SU-DHL-6 (cell line): Measurements from ENCODE around the gene ZFAND3.

ENCODE experiments used
- H2AFZ ChIP-seq: fragments of 200-600 bp; sonication (generic); 2 replicates; pipeline ENCODE4 v1.6.1; 2014; ENCODE audit warnings: low read depth, mild to moderate bottlenecking, moderate library complexity, mixed read lengths, antibody characterized with exemption, low read length; ENCODE audit not compliant: severe bottlenecking
- H3F3A ChIP-seq: fragments of 200-600 bp; shearing (Covaris generic); 2 replicates; pipeline ENCODE4 v1.6.0; 2016; ENCODE audit warnings: antibody characterized with exemption, mild to moderate bottlenecking; ENCODE audit not compliant: insufficient read depth
- H3K27ac ChIP-seq: fragments of 200-600 bp; sonication (generic); 2 replicates; pipeline ENCODE4 v1.5.1; 2016; ENCODE audit warnings: low read depth, mild to moderate bottlenecking, low read length, moderate library complexity, mixed read lengths
- H3K27me3 ChIP-seq: fragments of 200-600 bp; sonication (generic), shearing (Covaris generic); 2 replicates; pipeline ENCODE4 v1.6.0; 2014; ENCODE audit warnings: mild to moderate bottlenecking, low read length
- H3K36me3 ChIP-seq: fragments of 200-600 bp; sonication (generic); 2 replicates; pipeline ENCODE4 v1.6.1; 2014; ENCODE audit warnings: mild to moderate bottlenecking, low read length, mixed read lengths
- H3K4me2 ChIP-seq: fragments of 300-600, 200-600 bp; shearing (Covaris generic), sonication (generic); 2 replicates; pipeline ENCODE4 v1.6.0; 2014; ENCODE audit warnings: low read length, low read depth, mild to moderate bottlenecking; ENCODE audit not compliant: poor library complexity, severe bottlenecking
- H3K4me3 ChIP-seq: fragments of 200-600 bp; sonication (generic); 2 replicates; pipeline ENCODE4 v1.5.1; 2014; ENCODE audit warnings: antibody characterized with exemption, low read length, mild to moderate bottlenecking, mixed read lengths; ENCODE audit not compliant: insufficient read depth, poor library complexity, severe bottlenecking
- H3K79me2 ChIP-seq: fragments of 200-600 bp; sonication (generic); 2 replicates; pipeline ENCODE4 v1.6.1; 2014; ENCODE audit warnings: mild to moderate bottlenecking, low read length, moderate library complexity; ENCODE audit not compliant: insufficient read depth
- H3K9ac ChIP-seq: fragments of 200-600 bp; sonication (generic); 2 replicates; pipeline ENCODE4 v1.7.0; 2014; ENCODE audit warnings: mild to moderate bottlenecking, low read length
- H3K9me2 ChIP-seq: fragments of 200-600 bp; sonication (generic); replicated peaks from 2 replicates; pipeline ENCODE4 v1.6.1; 2014; ENCODE audit warnings: low read length; ENCODE audit not compliant: insufficient read depth
- H3K9me3 ChIP-seq: fragments of 200-600 bp; sonication (generic); 2 replicates; pipeline ENCODE4 v1.6.1; 2014; ENCODE audit warnings: low read length, mixed read lengths; ENCODE audit not compliant: insufficient read depth
- H4K20me1 ChIP-seq: fragments of 200-600 bp; sonication (generic); 2 replicates; pipeline ENCODE4 v1.6.1; 2014; ENCODE audit warnings: low read depth, mild to moderate bottlenecking, antibody characterized with exemption, low read length, moderate library complexity, mixed read lengths
- CTCF ChIP-seq: fragments of 200-600 bp; sonication (generic); IDR thresholded peaks from one replicate; pipeline ENCODE4 v1.5.1; 2017; ENCODE audit warnings: antibody characterized with exemption, mild to moderate bottlenecking, low read length, moderate library complexity; ENCODE audit not compliant: insufficient read depth, poor library complexity, severe bottlenecking
- EZH2phosphoT487 ChIP-seq: fragments of 200-600 bp; sonication (generic), shearing (Covaris generic); conservative IDR thresholded peaks from 2 replicates; pipeline ENCODE4 v1.6.1; 2018; ENCODE audit warnings: mild to moderate bottlenecking, antibody characterized with exemption, low read length, moderate library complexity, mixed read lengths

ZFAND3 gene

GRCh38 chr6:37941871-37942270 is 122.3 kb downstream of the ZFAND3 start:
- TF ChIP-seq EZH2phosphoT487, result no peak
- no peak overlapping the region for H3K4me3 ChIP-seq
- H3K79me2 ChIP-seq, result peaks cover 4% of the 10 kb centered on the region; the same call in 1 of the 2 replicates
- no peak overlapping the region for H3K4me2 ChIP-seq
- no peak overlapping the region for H3K9ac ChIP-seq
- H4K20me1 ChIP-seq, result peaks cover 34% of the 10 kb centered on the region; the same call in 1 of the 2 replicates
- H3F3A ChIP-seq, result no peaks in the 10 kb centered on the region
- H2AFZ ChIP-seq, result no peak overlapping the region
- H3K27ac ChIP-seq, result no peak overlapping the region
- no peaks in the 10 kb centered on the region for H3K9me2 ChIP-seq
- no peaks in the 10 kb centered on the region for H3K27me3 ChIP-seq
- H3K9me3 ChIP-seq, result no peaks in the 10 kb centered on the region
- no peaks in the 10 kb centered on the region for H3K36me3 ChIP-seq

GRCh38 chr6:37942606-37943376 is 123.3 kb downstream of the ZFAND3 start:
- Histone ChIP-seq H3K9me2 (no peaks in the 10 kb centered on the region), H2AFZ (no peak overlapping the region), H4K20me1 (peaks cover 38% of the 10 kb centered on the region), H3K79me2 (peaks cover 7% of the 10 kb centered on the region; the same call in 1 of the 2 replicates), H3K36me3 (no peaks in the 10 kb centered on the region), H3K27me3 (no peaks in the 10 kb centered on the region), H3F3A (no peaks in the 10 kb centered on the region), H3K4me2 (no peak overlapping the region), H3K27ac (no peak overlapping the region), H3K9ac (no peak overlapping the region), H3K4me3 (no peak overlapping the region), H3K9me3 (no peaks in the 10 kb centered on the region)
- no peak for TF ChIP-seq CTCF
- TF ChIP-seq EZH2phosphoT487, result no peak

- Histone ChIP-seq H3K4me2 (no peak overlapping the region), H3K79me2 (peaks cover 11% of the 10 kb centered on the region; the same call in 1 of the 2 replicates), H3K27ac (no peak overlapping the region), H3K27me3 (no peaks in the 10 kb centered on the region), H3K36me3 (no peaks in the 10 kb centered on the region), H3F3A (no peaks in the 10 kb centered on the region), H3K9ac (no peak overlapping the region), H3K9me3 (no peaks in the 10 kb centered on the region), H4K20me1 (peaks cover 40% of the 10 kb centered on the region), H3K4me3 (no peak overlapping the region), H3K9me2 (no peaks in the 10 kb centered on the region), H2AFZ (no peak overlapping the region)
- TF ChIP-seq EZH2phosphoT487, result no peak
- no peak for TF ChIP-seq CTCF
These were observed 124.0 kb downstream of the ZFAND3 start for GRCh38 chr6:37943436-37944058.

GRCh38 chr6:37946057-37946456 is 126.5 kb downstream of the ZFAND3 start:
- Histone ChIP-seq H3F3A (no peaks in the 10 kb centered on the region), H3K36me3 (no peaks in the 10 kb centered on the region), H3K9ac (no peak overlapping the region), H3K4me3 (no peak overlapping the region), H3K27ac (no peak overlapping the region), H3K27me3 (no peaks in the 10 kb centered on the region), H3K4me2 (no peak overlapping the region), H3K9me2 (no peaks in the 10 kb centered on the region), H3K9me3 (no peaks in the 10 kb centered on the region), H4K20me1 (peaks cover 33% of the 10 kb centered on the region), H3K79me2 (peaks cover 18% of the 10 kb centered on the region; the same call in 1 of the 2 replicates), H2AFZ (no peak overlapping the region)
- TF ChIP-seq CTCF (no peak), EZH2phosphoT487 (no peak)
